Fibroblast of lung (primary cell): ENCODE data around the gene ELOVL5.

Experiments
- CTCF ChIP-seq, 2 donors: IDR thresholded peaks in 1 of 2; conservative IDR thresholded peaks in 1 of 2; 1 replicate in 1 of 2; 2 replicates in 1 of 2; pipeline ENCODE4 v1.5.1; 2011 to 2012; ENCODE audit warnings: low read length in 2 of 2, control low read depth in 1 of 2, inconsistent platforms in 1 of 2, low read depth in 1 of 2, mild to moderate bottlenecking in 1 of 2
- EZH2 ChIP-seq: IDR thresholded peaks from 2 replicates; pipeline ENCODE4 v1.5.1; 2012; ENCODE audit warnings: low read length, control low read depth, mild to moderate bottlenecking; ENCODE audit errors: missing control alignments

GRCh38 chr6:53366128-53366641, 17.4 kb upstream of the ELOVL5 start:
- no peak for TF ChIP-seq EZH2
- no peak for TF ChIP-seq CTCF (conservative IDR thresholded peaks at IDR 0.05 in 1 of 2, IDR thresholded peaks at IDR 0.05 in 1 of 2; ENCODE audit: low read depth in 1 of 2, low read length in 2 of 2)
